HEK293 (cell line): ENCODE results near the gene CMIP.

Source experiments
- GFI1B ChIP-seq: fragments of 450-650 bp; formaldehyde crosslinking; IDR thresholded peaks from 2 replicates; pipeline ENCODE4 v1.5.1; 2016; ENCODE audit warnings: missing biosample characterization, missing genetic modification characterization
- TRIM28 ChIP-seq: IDR thresholded peaks from 2 replicates; pipeline ENCODE4 v1.6.1; 2011; ENCODE audit warnings: low read length, control low read depth, borderline replicate concordance
- YY2 ChIP-seq: fragments of 450-650 bp; formaldehyde crosslinking; IDR thresholded peaks from 2 replicates; pipeline ENCODE4 v1.5.1; 2016; ENCODE audit warnings: missing biosample characterization, missing genetic modification characterization
- ZNF2 ChIP-seq: fragments of 450-650 bp; formaldehyde crosslinking; IDR thresholded peaks from 2 replicates; pipeline ENCODE4 v1.5.1; 2016; ENCODE audit warnings: missing biosample characterization, missing genetic modification characterization
- ZNF248 ChIP-seq: fragments of 450-650 bp; formaldehyde crosslinking; IDR thresholded peaks from 2 replicates; pipeline ENCODE4 v1.5.1; 2017; ENCODE audit warnings: missing biosample characterization, missing genetic modification characterization
- ZNF274 ChIP-seq, 2 experiments: fragments of 200-500 bp in 1 of 2; fragments of 450-650 bp in 1 of 2; sonication (Bioruptor generic) in 1 of 2; formaldehyde crosslinking in 1 of 2; IDR thresholded peaks; 2 replicates each; pipeline versions ENCODE4 v1.5.1 to v1.6.1; 2014 to 2016; ENCODE audit warnings: borderline replicate concordance in 1 of 2, inconsistent platforms in 1 of 2, low read length in 1 of 2, missing biosample characterization in 1 of 2, missing genetic modification characterization in 1 of 2
- ZNF510 ChIP-seq: fragments of 450-650 bp; formaldehyde crosslinking; IDR thresholded peaks from 2 replicates; pipeline ENCODE4 v1.5.1; 2018; ENCODE audit warnings: mild to moderate bottlenecking, missing genetic modification characterization, missing biosample characterization; ENCODE audit not compliant: insufficient replicate concordance
- ZNF558 ChIP-seq: fragments of 450-650 bp; formaldehyde crosslinking; IDR thresholded peaks from 2 replicates; pipeline ENCODE4 v1.5.1; 2016; ENCODE audit warnings: missing biosample characterization, missing genetic modification characterization
- ZNF670 ChIP-seq: fragments of 450-650 bp; formaldehyde crosslinking; IDR thresholded peaks from 2 replicates; pipeline ENCODE4 v1.5.1; 2016; ENCODE audit warnings: missing biosample characterization, missing genetic modification characterization, low read depth
- TF ChIP-seq, protein P1 (sequence below): fragments of 450-650 bp; formaldehyde crosslinking; IDR thresholded peaks from 2 replicates; pipeline ENCODE4 v1.5.1; 2016; ENCODE audit warnings: missing biosample characterization, missing genetic modification characterization
- TF ChIP-seq, protein P2 (sequence below): sonication (generic); formaldehyde crosslinking; IDR thresholded peaks from 2 replicates; pipeline ENCODE4 v1.8.1; 2022; ENCODE audit warnings: mild to moderate bottlenecking, moderate library complexity, missing genetic modification reagents
- TF ChIP-seq, protein P3 (sequence below): fragments of 450-650 bp; IDR thresholded peaks from 2 replicates; pipeline ENCODE4 v1.5.1; 2018; ENCODE audit warnings: missing biosample characterization, missing genetic modification characterization
- TF ChIP-seq, protein P4 (sequence below): fragments of 450-650 bp; formaldehyde crosslinking; IDR thresholded peaks from 2 replicates; pipeline ENCODE4 v1.5.1; 2016; ENCODE audit warnings: missing biosample characterization, missing genetic modification characterization
- TF ChIP-seq, protein P5 (sequence below): fragments of 450-650 bp; formaldehyde crosslinking; IDR thresholded peaks from 2 replicates; pipeline ENCODE4 v1.5.1; 2016; ENCODE audit warnings: missing biosample characterization, missing genetic modification characterization

DNA sequence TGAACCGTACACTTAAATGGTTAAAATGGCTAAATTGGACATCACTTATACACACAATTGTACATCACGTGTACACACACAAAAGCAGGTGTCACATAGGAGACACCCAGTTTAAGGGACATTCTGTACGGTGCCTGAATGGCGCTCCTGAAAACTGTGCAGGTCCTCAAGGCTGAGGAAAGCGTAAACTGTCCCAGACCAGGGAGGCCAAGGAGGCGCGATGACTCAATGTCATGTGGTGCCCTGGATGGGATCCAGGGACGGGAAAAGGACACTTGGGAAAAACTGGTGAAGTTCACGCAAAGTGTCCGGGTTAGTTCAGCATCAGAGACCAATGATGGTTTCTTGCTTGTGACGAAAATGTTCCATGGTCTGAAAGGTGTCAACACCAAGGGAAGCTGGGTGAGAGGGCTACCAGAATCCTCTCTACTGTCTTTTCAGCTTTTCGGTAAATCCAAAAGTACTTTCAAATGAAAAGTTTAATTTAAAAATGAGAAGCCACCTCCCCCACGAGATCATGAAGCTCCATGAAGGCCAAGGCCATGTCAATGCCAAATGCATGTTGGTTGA, 112.2 kb downstream of the CMIP start:
- TF ChIP-seq, protein P1, sequence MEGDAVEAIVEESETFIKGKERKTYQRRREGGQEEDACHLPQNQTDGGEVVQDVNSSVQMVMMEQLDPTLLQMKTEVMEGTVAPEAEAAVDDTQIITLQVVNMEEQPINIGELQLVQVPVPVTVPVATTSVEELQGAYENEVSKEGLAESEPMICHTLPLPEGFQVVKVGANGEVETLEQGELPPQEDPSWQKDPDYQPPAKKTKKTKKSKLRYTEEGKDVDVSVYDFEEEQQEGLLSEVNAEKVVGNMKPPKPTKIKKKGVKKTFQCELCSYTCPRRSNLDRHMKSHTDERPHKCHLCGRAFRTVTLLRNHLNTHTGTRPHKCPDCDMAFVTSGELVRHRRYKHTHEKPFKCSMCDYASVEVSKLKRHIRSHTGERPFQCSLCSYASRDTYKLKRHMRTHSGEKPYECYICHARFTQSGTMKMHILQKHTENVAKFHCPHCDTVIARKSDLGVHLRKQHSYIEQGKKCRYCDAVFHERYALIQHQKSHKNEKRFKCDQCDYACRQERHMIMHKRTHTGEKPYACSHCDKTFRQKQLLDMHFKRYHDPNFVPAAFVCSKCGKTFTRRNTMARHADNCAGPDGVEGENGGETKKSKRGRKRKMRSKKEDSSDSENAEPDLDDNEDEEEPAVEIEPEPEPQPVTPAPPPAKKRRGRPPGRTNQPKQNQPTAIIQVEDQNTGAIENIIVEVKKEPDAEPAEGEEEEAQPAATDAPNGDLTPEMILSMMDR (tag by site-specific recombination), result no peak
- TF ChIP-seq ZNF2 (tag by site-specific recombination) (no peak), GFI1B (no peak), TRIM28 (no peak), YY2 (tag by site-specific recombination) (no peak), ZNF670 (tag by site-specific recombination) (no peak), ZNF274 (IDR thresholded peaks at IDR 0.05; ENCODE audit: low read length) (no peak), ZNF274 (tag by site-specific recombination; IDR thresholded peaks at IDR 0.05; ENCODE audit: borderline replicate concordance) (no peak), ZNF558 (no peak), ZNF248 (tag by site-specific recombination) (no peak), ZNF510 (no peak)
- TF ChIP-seq, protein P2, sequence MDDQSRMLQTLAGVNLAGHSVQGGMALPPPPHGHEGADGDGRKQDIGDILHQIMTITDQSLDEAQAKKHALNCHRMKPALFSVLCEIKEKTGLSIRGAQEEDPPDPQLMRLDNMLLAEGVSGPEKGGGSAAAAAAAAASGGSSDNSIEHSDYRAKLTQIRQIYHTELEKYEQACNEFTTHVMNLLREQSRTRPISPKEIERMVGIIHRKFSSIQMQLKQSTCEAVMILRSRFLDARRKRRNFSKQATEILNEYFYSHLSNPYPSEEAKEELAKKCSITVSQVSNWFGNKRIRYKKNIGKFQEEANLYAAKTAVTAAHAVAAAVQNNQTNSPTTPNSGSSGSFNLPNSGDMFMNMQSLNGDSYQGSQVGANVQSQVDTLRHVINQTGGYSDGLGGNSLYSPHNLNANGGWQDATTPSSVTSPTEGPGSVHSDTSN (CRISPR knock-in tag), result no peak
- TF ChIP-seq, protein P3, sequence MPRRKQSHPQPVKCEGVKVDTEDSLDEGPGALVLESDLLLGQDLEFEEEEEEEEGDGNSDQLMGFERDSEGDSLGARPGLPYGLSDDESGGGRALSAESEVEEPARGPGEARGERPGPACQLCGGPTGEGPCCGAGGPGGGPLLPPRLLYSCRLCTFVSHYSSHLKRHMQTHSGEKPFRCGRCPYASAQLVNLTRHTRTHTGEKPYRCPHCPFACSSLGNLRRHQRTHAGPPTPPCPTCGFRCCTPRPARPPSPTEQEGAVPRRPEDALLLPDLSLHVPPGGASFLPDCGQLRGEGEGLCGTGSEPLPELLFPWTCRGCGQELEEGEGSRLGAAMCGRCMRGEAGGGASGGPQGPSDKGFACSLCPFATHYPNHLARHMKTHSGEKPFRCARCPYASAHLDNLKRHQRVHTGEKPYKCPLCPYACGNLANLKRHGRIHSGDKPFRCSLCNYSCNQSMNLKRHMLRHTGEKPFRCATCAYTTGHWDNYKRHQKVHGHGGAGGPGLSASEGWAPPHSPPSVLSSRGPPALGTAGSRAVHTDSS (tag by site-specific recombination), result no peak
- TF ChIP-seq, protein P4, sequence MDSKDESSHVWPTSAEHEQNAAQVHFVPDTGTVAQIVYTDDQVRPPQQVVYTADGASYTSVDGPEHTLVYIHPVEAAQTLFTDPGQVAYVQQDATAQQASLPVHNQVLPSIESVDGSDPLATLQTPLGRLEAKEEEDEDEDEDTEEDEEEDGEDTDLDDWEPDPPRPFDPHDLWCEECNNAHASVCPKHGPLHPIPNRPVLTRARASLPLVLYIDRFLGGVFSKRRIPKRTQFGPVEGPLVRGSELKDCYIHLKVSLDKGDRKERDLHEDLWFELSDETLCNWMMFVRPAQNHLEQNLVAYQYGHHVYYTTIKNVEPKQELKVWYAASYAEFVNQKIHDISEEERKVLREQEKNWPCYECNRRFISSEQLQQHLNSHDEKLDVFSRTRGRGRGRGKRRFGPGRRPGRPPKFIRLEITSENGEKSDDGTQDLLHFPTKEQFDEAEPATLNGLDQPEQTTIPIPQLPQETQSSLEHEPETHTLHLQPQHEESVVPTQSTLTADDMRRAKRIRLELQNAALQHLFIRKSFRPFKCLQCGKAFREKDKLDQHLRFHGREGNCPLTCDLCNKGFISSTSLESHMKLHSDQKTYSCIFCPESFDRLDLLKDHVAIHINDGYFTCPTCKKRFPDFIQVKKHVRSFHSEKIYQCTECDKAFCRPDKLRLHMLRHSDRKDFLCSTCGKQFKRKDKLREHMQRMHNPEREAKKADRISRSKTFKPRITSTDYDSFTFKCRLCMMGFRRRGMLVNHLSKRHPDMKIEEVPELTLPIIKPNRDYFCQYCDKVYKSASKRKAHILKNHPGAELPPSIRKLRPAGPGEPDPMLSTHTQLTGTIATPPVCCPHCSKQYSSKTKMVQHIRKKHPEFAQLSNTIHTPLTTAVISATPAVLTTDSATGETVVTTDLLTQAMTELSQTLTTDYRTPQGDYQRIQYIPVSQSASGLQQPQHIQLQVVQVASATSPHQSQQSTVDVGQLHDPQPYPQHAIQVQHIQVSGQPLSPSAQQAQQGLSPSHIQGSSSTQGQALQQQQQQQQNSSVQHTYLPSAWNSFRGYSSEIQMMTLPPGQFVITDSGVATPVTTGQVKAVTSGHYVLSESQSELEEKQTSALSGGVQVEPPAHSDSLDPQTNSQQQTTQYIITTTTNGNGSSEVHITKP (tag by site-specific recombination), result no peak
- TF ChIP-seq, protein P5, sequence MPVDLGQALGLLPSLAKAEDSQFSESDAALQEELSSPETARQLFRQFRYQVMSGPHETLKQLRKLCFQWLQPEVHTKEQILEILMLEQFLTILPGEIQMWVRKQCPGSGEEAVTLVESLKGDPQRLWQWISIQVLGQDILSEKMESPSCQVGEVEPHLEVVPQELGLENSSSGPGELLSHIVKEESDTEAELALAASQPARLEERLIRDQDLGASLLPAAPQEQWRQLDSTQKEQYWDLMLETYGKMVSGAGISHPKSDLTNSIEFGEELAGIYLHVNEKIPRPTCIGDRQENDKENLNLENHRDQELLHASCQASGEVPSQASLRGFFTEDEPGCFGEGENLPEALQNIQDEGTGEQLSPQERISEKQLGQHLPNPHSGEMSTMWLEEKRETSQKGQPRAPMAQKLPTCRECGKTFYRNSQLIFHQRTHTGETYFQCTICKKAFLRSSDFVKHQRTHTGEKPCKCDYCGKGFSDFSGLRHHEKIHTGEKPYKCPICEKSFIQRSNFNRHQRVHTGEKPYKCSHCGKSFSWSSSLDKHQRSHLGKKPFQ, result no peak
